HEK293 (cell line): ENCODE results near the gene PILRB.
"Not testable (repeated sequence)": the region's sequence is repeated elsewhere in the genome, so short reads cannot be mapped to it uniquely, and the experiment has no call there.

ENCODE experiments used
- CTCF ChIA-PET: fragments of 350-600 bp; formaldehyde crosslinking; extraction: SDS; loops from one replicate; lab custom pipeline; 2021; ENCODE audit warnings: antibody characterized with exemption; lab: Yijun Ruan, JAX
- POLR2A ChIA-PET: fragments of 300-600 bp; formaldehyde crosslinking; extraction: SDS; loops from one replicate; lab custom pipeline; 2020; ENCODE audit warnings: antibody characterized with exemption, inconsistent platforms; lab: Yijun Ruan, JAX
- H3K27ac ChIP-seq: fragments of 200-500 bp; sonication (Bioruptor generic); 2 replicates; pipeline ENCODE4 v1.5.1; 2014; ENCODE audit warnings: low read depth, low read length, control low read depth, inconsistent platforms; ENCODE audit errors: extremely low read depth
- H3K36me3 ChIP-seq, 2 experiments: fragments of 200-500 bp in 1 of 2; sonication (Bioruptor generic) in 1 of 2; 1 replicate in 1 of 2; 2 replicates in 1 of 2; pipeline ENCODE4 v1.5.1; 2014 to 2017; ENCODE audit warnings: inconsistent platforms in 2 of 2, low read length in 2 of 2; ENCODE audit not compliant: control insufficient read depth in 2 of 2, insufficient read depth in 1 of 2
- H3K4me1 ChIP-seq: fragments of 200-500 bp; sonication (Bioruptor generic); 2 replicates; pipeline ENCODE4 v1.5.1; 2014; ENCODE audit warnings: mild to moderate bottlenecking, low read length, inconsistent platforms; ENCODE audit not compliant: control insufficient read depth, insufficient read depth
- H3K4me3 ChIP-seq: 2 replicates; pipeline ENCODE4 v1.5.1; 2011; ENCODE audit warnings: low read depth, mild to moderate bottlenecking, control low read depth, low read length, moderate library complexity
- H3K9me3 ChIP-seq: fragments of 200-500 bp; sonication (Bioruptor generic); 2 replicates; pipeline ENCODE4 v1.5.1; 2014; ENCODE audit warnings: low read depth, low read length, inconsistent platforms; ENCODE audit not compliant: control insufficient read depth, insufficient read depth
- BCL11A ChIP-seq: fragments of 450-650 bp; formaldehyde crosslinking; IDR thresholded peaks from 2 replicates; pipeline ENCODE4 v1.5.1; 2016; ENCODE audit warnings: low read depth, missing biosample characterization, missing genetic modification characterization
- YY2 ChIP-seq: fragments of 450-650 bp; formaldehyde crosslinking; IDR thresholded peaks from 2 replicates; pipeline ENCODE4 v1.5.1; 2016; ENCODE audit warnings: missing biosample characterization, missing genetic modification characterization
- ZBTB17 ChIP-seq: fragments of 450-650 bp; formaldehyde crosslinking; IDR thresholded peaks from 2 replicates; pipeline ENCODE4 v1.5.1; 2016; ENCODE audit warnings: missing biosample characterization, missing genetic modification characterization
- ZNF112 ChIP-seq: fragments of 450-650 bp; formaldehyde crosslinking; IDR thresholded peaks from 2 replicates; pipeline ENCODE4 v1.5.0; 2017; ENCODE audit warnings: missing biosample characterization, missing genetic modification characterization
- ZNF121 ChIP-seq: fragments of 450-650 bp; formaldehyde crosslinking; IDR thresholded peaks from 2 replicates; pipeline ENCODE4 v1.5.1; 2016; ENCODE audit warnings: missing biosample characterization, missing genetic modification characterization
- ZNF132 ChIP-seq: fragments of 450-650 bp; formaldehyde crosslinking; IDR thresholded peaks from 2 replicates; pipeline ENCODE4 v1.5.1; 2017; ENCODE audit warnings: missing biosample characterization, missing genetic modification characterization, borderline replicate concordance
- ZNF157 ChIP-seq: fragments of 450-650 bp; formaldehyde crosslinking; IDR thresholded peaks from 2 replicates; pipeline ENCODE4 v1.5.1; 2016; ENCODE audit warnings: missing biosample characterization, missing genetic modification characterization
- ZNF16 ChIP-seq: fragments of 450-650 bp; formaldehyde crosslinking; IDR thresholded peaks from 2 replicates; pipeline ENCODE4 v1.5.1; 2016; ENCODE audit warnings: low read depth, missing biosample characterization, missing genetic modification characterization
- ZNF211 ChIP-seq: fragments of 450-650 bp; formaldehyde crosslinking; IDR thresholded peaks from 2 replicates; pipeline ENCODE4 v1.5.1; 2016; ENCODE audit warnings: low read depth, missing biosample characterization, missing genetic modification characterization
- ZNF549 ChIP-seq: fragments of 450-650 bp; IDR thresholded peaks from 2 replicates; pipeline ENCODE4 v1.5.1; 2018; ENCODE audit warnings: missing biosample characterization, missing genetic modification characterization, mild to moderate bottlenecking, inconsistent platforms, moderate library complexity
- ZNF561 ChIP-seq: fragments of 450-650 bp; IDR thresholded peaks from 2 replicates; pipeline ENCODE4 v1.5.1; 2018; ENCODE audit warnings: missing biosample characterization, missing genetic modification characterization, borderline replicate concordance
- ZNF600 ChIP-seq: fragments of 450-650 bp; formaldehyde crosslinking; IDR thresholded peaks from 2 replicates; pipeline ENCODE4 v1.5.1; 2016; ENCODE audit warnings: missing biosample characterization, missing genetic modification characterization
- ZNF629 ChIP-seq: fragments of 450-650 bp; formaldehyde crosslinking; IDR thresholded peaks from 2 replicates; pipeline ENCODE4 v1.5.1; 2017; ENCODE audit warnings: missing biosample characterization, missing genetic modification characterization
- ZNF654 ChIP-seq: fragments of 450-650 bp; formaldehyde crosslinking; IDR thresholded peaks from 2 replicates; pipeline ENCODE4 v1.5.1; 2016; ENCODE audit warnings: low read depth, missing biosample characterization, missing genetic modification characterization
- ZNF660 ChIP-seq: fragments of 450-650 bp; IDR thresholded peaks from 2 replicates; pipeline ENCODE4 v1.5.1; 2018; ENCODE audit warnings: missing biosample characterization, mild to moderate bottlenecking, missing genetic modification characterization
- ZNF701 ChIP-seq: fragments of 450-650 bp; formaldehyde crosslinking; IDR thresholded peaks from 2 replicates; pipeline ENCODE4 v1.5.1; 2016; ENCODE audit warnings: missing biosample characterization, missing genetic modification characterization
- ZNF837 ChIP-seq: fragments of 450-650 bp; formaldehyde crosslinking; IDR thresholded peaks from 2 replicates; pipeline ENCODE4 v1.5.1; 2016; ENCODE audit warnings: missing biosample characterization, missing genetic modification characterization
- ZNF843 ChIP-seq: fragments of 450-650 bp; formaldehyde crosslinking; IDR thresholded peaks from 2 replicates; pipeline ENCODE4 v1.5.1; 2016; ENCODE audit warnings: missing biosample characterization, missing genetic modification characterization
- ZSCAN30 ChIP-seq: fragments of 450-650 bp; IDR thresholded peaks from 2 replicates; pipeline ENCODE4 v1.5.1; 2018; ENCODE audit warnings: missing biosample characterization, mild to moderate bottlenecking, missing genetic modification characterization, moderate library complexity
- TF ChIP-seq, protein P1 (sequence below): fragments of 450-650 bp; formaldehyde crosslinking; IDR thresholded peaks from 2 replicates; pipeline ENCODE4 v1.5.1; 2016; ENCODE audit warnings: missing biosample characterization, missing genetic modification characterization
- TF ChIP-seq, protein P2 (sequence below): fragments of 450-650 bp; formaldehyde crosslinking; IDR thresholded peaks from 2 replicates; pipeline ENCODE4 v1.5.1; 2016; ENCODE audit warnings: missing biosample characterization, missing genetic modification characterization
- TF ChIP-seq, protein P3 (sequence below): fragments of 450-650 bp; formaldehyde crosslinking; IDR thresholded peaks from 2 replicates; pipeline ENCODE4 v1.5.1; 2016; ENCODE audit warnings: missing biosample characterization, missing genetic modification characterization
- TF ChIP-seq, protein P4 (sequence below): fragments of 450-650 bp; formaldehyde crosslinking; IDR thresholded peaks from 2 replicates; pipeline ENCODE4 v1.5.1; 2016; ENCODE audit warnings: missing biosample characterization, missing genetic modification characterization

The PILRB gene

DNA sequence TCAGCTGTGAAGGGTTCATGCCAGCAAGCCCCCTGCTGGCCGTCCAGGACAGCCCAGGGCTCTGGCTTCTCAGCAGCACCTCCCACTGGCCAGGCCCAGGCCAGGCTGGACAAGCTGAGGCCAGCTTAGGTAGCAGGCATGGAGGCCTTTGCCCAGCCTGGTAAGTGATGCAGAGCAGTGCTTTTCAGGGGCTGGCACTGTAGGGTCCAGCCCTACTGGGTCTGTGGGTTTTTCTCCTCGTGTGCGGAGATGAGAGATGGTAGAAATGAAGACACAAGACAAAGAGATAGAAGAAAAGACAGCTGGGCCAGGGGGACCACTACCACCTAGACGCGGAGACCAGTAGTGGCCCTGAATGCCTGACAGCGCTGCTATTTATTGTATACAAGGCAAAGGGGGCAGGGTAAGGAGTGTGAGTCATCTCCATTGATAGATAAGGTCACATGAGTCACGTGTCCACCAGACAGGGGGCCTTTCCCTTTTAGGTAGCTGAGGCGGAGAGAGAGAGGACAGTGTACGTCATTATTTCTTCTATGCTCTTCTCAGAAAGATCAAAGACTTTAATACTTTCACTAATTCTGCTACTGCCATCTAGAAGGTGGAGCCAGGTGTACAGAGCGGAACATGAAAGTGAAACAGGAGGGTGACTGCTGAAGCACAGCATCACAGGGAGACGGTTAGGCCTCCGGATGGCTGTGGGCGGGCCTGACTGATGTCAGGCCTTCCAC is 13.2 kb upstream of the PILRB start (continued):
- TF ChIP-seq, protein P1, sequence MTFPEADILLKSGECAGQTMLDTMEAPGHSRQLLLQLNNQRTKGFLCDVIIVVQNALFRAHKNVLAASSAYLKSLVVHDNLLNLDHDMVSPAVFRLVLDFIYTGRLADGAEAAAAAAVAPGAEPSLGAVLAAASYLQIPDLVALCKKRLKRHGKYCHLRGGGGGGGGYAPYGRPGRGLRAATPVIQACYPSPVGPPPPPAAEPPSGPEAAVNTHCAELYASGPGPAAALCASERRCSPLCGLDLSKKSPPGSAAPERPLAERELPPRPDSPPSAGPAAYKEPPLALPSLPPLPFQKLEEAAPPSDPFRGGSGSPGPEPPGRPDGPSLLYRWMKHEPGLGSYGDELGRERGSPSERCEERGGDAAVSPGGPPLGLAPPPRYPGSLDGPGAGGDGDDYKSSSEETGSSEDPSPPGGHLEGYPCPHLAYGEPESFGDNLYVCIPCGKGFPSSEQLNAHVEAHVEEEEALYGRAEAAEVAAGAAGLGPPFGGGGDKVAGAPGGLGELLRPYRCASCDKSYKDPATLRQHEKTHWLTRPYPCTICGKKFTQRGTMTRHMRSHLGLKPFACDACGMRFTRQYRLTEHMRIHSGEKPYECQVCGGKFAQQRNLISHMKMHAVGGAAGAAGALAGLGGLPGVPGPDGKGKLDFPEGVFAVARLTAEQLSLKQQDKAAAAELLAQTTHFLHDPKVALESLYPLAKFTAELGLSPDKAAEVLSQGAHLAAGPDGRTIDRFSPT (tag by site-specific recombination): peak; percentile 59
- TF ChIP-seq ZNF629 (tag by site-specific recombination): peak; percentile 87
- TF ChIP-seq ZNF660 (tag by site-specific recombination): 0 out of 2 replicates have a peak, but pooled peaks have one; percentile 16
- TF ChIP-seq, protein P2, sequence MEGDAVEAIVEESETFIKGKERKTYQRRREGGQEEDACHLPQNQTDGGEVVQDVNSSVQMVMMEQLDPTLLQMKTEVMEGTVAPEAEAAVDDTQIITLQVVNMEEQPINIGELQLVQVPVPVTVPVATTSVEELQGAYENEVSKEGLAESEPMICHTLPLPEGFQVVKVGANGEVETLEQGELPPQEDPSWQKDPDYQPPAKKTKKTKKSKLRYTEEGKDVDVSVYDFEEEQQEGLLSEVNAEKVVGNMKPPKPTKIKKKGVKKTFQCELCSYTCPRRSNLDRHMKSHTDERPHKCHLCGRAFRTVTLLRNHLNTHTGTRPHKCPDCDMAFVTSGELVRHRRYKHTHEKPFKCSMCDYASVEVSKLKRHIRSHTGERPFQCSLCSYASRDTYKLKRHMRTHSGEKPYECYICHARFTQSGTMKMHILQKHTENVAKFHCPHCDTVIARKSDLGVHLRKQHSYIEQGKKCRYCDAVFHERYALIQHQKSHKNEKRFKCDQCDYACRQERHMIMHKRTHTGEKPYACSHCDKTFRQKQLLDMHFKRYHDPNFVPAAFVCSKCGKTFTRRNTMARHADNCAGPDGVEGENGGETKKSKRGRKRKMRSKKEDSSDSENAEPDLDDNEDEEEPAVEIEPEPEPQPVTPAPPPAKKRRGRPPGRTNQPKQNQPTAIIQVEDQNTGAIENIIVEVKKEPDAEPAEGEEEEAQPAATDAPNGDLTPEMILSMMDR (tag by site-specific recombination): peak; percentile 83
- peak; percentile 66 for TF ChIP-seq ZNF600 (tag by site-specific recombination)
- TF ChIP-seq ZBTB17: peak; percentile 61; the same call in 1 of the 2 replicates
- TF ChIP-seq, protein P3, sequence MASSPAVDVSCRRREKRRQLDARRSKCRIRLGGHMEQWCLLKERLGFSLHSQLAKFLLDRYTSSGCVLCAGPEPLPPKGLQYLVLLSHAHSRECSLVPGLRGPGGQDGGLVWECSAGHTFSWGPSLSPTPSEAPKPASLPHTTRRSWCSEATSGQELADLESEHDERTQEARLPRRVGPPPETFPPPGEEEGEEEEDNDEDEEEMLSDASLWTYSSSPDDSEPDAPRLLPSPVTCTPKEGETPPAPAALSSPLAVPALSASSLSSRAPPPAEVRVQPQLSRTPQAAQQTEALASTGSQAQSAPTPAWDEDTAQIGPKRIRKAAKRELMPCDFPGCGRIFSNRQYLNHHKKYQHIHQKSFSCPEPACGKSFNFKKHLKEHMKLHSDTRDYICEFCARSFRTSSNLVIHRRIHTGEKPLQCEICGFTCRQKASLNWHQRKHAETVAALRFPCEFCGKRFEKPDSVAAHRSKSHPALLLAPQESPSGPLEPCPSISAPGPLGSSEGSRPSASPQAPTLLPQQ: peak; percentile 47; the same call in 1 of the 2 replicates

DNA sequence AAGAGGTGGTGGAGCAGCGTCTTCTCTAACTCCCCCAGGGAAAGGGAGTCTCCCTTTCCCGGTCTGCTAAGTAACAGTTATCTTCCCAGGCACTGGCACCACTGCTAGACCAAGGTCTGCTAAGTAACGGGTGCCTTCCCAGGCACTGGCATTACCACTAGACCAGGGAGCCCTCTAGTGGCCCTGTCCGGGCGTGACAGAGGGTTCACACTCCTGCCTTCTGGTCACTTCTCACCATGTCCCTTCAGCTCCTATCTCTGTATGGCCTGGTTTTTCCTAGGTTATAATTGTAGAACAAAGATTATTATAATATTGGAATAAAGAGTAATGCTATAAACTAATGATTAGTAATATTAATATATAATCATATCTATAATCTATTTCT is 12.6 kb upstream of the PILRB start:
- peaks cover 28 to 62% of the 10 kb centered on the region in 2 experiments for H3K36me3 ChIP-seq
- H3K27ac ChIP-seq, H3K4me1 ChIP-seq, H3K4me3 ChIP-seq: not testable (repeated sequence)
- ChIA-PET POLR2A (interaction anchor here (1.0 kb wide), 1 partner anchor 83 kb away, joined by 5 read pairs; the partner anchor contains the start of gene ZCWPW1), CTCF (interaction anchor here (0.7 to 4.4 kb wide), 14 partner anchors 11 to 821 kb away, joined by 3 to 26 read pairs (median 3); no protein-coding TSS in a partner anchor)
- peak; percentile 46 for TF ChIP-seq ZNF654 (tag by site-specific recombination)
- TF ChIP-seq, protein P4, sequence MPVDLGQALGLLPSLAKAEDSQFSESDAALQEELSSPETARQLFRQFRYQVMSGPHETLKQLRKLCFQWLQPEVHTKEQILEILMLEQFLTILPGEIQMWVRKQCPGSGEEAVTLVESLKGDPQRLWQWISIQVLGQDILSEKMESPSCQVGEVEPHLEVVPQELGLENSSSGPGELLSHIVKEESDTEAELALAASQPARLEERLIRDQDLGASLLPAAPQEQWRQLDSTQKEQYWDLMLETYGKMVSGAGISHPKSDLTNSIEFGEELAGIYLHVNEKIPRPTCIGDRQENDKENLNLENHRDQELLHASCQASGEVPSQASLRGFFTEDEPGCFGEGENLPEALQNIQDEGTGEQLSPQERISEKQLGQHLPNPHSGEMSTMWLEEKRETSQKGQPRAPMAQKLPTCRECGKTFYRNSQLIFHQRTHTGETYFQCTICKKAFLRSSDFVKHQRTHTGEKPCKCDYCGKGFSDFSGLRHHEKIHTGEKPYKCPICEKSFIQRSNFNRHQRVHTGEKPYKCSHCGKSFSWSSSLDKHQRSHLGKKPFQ (tag by site-specific recombination): peak; percentile 83
- TF ChIP-seq, all 188 proteins: peak for 2; not testable (repeated sequence) for 186
- not testable (repeated sequence) for H3K9me3 ChIP-seq

DNA sequence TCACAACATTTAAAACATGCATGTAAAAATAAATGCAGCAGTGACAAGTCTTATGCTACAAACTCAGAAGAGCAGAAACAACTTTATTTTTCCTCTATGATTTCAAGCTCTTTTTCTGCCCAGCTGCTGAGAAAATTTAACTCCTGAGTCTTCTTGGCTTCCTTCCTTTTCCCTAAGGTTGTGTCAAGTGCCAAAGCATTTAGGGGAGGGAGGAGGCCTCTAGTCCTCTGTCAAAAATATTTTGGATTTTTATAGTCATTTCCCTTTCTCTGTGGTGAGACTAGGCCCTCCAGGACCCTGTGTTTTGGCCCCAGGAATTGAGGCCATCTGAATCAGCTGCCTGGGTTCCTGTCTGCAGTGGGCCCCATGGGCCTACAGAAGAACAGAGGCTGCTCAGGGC is 11.0 kb upstream of the PILRB start:
- H3K27ac ChIP-seq: no peak overlapping the region
- no peaks in the 10 kb centered on the region for H3K9me3 ChIP-seq
- ChIA-PET CTCF (interaction anchor here (0.5 to 2.0 kb wide), 7 partner anchors 59 to 216 kb away, joined by 3 to 11 read pairs (median 3); no protein-coding TSS in a partner anchor), POLR2A (interaction anchor here (0.8 to 1.4 kb wide), 2 partner anchors 12 to 59 kb away, joined by 3 read pairs; no protein-coding TSS in a partner anchor)
- H3K4me1 ChIP-seq: 0 out of 2 replicates have a peak, but pooled peaks cover 3% of the 10 kb centered on the region
- no peak overlapping the region for H3K4me3 ChIP-seq
- peaks cover 39 to 69% of the 10 kb centered on the region in 2 experiments for H3K36me3 ChIP-seq
- no peak for TF ChIP-seq YY2
- no peak for TF ChIP-seq ZNF561
- TF ChIP-seq ZNF843 (tag by site-specific recombination): no peak
- TF ChIP-seq ZNF837 (tag by site-specific recombination): no peak
- no peak for TF ChIP-seq ZNF121
- no peak for TF ChIP-seq ZNF132 (tag by site-specific recombination)
- no peak for TF ChIP-seq ZNF112 (tag by site-specific recombination)
- no peak for TF ChIP-seq ZNF16 (tag by site-specific recombination)
- no peak for TF ChIP-seq ZSCAN30 (tag by site-specific recombination)
- TF ChIP-seq ZNF549 (tag by site-specific recombination): no peak
- no peak for TF ChIP-seq ZNF701 (tag by site-specific recombination)
- TF ChIP-seq ZNF157 (tag by site-specific recombination): no peak
- no peak for TF ChIP-seq ZNF211 (tag by site-specific recombination)
- no peak for TF ChIP-seq BCL11A (tag by site-specific recombination)
- TF ChIP-seq, all 188 proteins: peak for 0
